Activated CD4-positive, alpha-beta T cell treated with anti-CD3 and anti-CD28 coated beads, Interleukin-2, Interleukin-4, amounts not matched to agents 100 ng/mL and 50 ng/mL, durations not matched to agents 16 hours and 8 hours (primary cell): ENCODE results near the gene CDHR1.
"Not testable (repeated sequence)": the region's sequence is repeated elsewhere in the genome, so short reads cannot be mapped to it uniquely, and the experiment has no call there.

Experiments
- DNase-seq: peaks from one replicate; pipeline ENCODE4 v3.0.0-alpha.2; 2020; ENCODE audit warnings: low spot score

Gene CDHR1

DNA sequence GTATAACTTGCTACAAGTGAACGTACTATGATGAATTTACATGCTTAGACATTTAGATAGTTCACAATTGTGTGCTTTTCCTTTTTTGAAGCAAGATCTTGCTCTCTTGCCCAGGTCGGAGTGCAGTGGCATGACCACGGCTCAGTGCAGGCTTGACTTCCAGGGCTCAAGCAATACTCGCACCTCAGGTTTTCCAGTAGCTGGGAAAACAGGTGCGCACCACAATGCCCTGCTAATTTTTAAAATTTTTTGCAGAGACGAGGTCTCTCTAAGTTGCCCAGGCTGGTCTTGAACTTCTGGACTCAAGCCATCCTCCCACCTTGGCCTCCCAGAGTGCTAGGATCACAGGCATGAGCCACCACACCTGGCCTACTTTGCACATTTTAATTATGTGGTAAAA lies 18.9 kb upstream of the CDHR1 start:
- DNase-seq, result no peak

DNA sequence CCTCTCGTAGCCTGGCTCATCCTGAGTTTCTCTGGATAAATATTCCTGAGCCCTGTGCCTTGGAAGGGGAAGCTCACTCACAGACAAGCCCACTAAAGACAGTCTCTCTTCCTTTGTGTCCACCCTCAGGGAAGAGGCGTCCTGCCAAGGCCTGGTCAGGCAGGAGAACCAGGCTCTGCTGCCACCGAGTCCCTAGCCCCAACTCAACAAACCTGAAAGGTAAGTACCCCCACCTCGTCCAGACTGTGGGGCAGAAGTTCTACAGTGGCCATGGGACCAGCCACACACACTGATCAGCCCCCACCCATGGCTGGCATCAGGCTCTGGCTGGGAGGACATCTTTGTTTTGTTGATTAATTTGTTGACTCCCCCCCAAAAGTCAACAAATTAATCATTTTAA lies 18.0 kb upstream of the CDHR1 start:
- no peak for DNase-seq

DNA sequence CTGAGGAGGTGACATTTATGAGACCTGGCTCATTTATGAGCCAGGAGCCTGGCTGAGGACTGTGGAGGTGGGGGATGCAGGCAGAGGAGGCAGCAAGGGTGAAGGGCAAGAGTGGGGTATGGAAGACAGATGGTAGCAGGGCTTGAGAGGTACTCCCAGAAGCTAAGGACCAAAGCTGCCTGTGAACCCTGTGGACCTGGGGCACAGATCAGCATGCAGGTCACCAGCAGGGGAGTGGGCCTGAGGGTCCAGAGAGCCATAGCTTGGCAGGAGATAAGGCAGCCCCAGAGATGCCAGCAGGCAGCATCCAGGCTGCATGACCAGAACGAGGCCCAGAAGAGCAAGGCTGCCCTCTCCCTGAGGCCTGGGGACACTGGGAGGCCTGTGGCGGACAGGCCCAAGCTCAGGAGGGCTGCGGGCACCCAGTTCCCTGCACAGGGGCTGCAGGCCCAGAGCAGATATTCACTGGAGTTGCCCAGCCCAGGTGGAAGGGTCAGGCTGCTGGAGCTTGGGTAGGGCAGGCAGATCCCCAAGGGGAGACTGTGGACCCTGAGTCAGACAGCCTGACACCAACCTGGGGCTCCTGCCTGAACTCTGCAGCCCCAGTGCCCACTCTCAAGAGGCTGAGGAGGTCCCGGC lies 17.4 kb upstream of the CDHR1 start:
- no peak for DNase-seq

DNA sequence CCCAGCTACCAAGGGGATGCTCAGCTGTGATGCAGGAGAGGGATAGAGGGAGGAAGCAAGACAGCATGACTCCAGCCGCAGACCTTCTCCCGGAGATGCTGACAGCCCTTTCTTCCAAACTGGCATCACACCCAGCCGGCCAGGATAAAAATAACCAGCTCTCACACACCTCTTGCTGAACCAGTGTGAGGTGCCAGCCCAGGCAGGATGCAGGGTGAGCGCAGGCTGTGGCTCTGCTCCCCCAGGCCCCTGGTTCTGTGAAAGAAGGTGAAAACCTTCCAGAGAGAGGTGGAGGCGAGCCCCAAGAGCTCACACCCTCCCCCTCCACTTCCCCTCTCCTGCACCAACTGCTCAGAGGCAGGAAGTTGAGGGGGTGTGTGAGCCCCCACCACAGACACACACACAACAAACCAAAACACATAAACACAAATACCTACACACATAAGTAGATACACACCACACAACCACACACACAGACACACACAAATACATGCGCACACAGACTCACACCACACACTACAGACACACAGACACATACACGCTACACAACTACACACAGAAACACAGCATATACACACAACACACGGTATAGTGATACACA lies 16.7 kb upstream of the CDHR1 start:
- peak; percentile 22 for DNase-seq

DNA sequence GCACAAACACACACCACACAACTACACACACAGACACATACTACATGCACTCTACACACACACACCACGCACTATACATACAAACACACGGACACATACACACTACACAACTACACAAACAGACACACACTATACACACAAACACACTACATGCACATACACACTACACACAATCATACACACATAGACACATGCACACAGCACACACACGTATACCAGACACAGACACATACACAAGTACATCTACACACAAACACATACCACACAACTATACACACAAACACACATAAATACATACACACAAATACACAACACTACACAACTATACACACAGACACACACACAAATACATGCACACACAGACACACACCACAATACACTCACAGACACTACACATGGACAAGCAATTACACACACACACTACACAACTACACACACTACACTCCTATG lies 16.2 kb upstream of the CDHR1 start:
- DNase-seq, result no peak

DNA sequence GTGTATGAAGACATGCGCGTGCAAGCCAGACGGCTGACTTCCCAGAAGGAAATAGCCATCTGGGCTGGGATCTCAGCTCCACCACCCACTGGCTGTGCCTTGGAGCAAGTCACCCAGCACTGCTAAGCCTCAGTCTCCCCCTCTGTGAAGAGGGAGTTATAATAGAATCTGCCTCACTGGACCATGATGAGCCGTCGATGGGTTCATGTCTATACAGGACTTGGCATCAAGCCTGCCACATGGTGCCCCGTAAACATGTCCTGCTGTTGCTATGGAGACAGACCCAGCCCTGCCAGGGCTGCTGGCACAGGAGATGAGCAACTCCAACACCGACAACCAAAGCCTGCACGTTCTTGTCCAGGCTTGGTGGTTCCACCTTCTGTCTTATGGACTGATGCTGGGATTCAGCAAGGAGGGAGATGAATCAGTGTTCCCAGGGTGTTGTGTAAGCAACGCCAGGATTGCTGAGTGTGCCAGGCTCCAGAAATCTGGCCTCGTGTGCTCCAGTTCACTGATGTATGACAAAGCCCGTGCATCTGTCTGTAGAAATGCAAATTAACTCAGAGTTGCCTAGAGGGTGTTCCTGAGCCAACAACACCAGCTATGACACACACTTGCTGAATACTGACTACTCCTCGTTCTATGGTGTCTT lies 15.2 kb upstream of the CDHR1 start:
- no peak for DNase-seq

DNA sequence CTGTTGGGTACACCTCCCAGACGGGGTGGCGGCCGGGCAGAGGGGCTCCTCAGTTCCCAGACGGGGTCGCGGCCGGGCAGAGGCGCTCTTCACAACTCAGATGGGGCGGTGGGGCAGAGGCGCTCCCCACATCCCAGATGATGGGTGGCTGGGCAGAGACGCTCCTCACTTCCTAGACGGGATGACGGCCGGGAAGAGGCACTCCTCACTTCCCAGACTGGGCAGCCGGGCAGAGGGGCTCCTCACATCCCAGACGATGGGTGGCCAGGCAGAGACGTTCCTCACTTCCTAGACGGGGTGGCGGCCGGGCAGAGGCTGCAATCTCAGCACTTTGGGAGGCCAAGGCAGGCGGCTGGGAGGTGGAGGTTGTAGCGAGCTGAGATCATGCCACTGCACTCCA lies 14.0 kb upstream of the CDHR1 start:
- not testable (repeated sequence) for DNase-seq

DNA sequence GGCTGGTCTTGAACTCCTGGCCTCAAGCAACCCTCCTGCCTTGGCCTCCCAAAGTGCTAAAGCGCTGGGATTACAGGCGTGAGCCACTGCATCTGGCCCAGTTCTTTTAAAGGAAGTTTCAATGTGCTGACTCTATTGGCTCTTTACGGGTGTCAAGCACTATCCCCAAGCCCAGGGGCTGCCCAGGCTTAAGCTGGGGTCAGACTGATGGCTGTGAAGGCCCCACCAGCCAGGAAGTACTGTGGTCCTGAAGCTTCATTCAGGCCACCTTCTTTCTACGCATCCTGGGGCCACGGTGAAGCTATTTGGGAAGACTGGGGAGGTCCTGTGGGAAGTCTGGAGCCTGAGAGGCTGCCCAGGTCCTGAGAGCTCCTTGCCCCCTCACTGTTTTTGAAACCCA lies 12.7 kb upstream of the CDHR1 start:
- DNase-seq, result no peak

DNA sequence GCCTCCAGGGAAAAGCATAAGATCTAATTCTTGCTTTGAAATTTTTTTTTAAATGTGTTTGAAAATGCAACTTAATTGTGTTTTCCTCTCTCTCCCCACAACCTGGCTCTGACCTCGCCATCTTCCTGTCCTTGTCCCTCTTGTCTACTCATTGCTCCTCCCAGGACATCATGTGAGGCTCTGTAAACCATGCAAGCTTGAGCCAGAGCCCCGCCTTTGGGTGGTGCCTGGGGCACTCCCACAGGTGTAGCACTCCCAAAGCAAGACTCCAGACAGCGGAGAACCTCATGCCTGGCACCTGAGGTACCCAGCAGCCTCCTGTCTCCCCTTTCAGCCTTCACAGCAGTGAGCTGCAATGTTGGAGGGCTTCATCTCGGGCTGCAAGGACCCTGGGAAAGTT lies 9.8 kb upstream of the CDHR1 start:
- no peak for DNase-seq

DNA sequence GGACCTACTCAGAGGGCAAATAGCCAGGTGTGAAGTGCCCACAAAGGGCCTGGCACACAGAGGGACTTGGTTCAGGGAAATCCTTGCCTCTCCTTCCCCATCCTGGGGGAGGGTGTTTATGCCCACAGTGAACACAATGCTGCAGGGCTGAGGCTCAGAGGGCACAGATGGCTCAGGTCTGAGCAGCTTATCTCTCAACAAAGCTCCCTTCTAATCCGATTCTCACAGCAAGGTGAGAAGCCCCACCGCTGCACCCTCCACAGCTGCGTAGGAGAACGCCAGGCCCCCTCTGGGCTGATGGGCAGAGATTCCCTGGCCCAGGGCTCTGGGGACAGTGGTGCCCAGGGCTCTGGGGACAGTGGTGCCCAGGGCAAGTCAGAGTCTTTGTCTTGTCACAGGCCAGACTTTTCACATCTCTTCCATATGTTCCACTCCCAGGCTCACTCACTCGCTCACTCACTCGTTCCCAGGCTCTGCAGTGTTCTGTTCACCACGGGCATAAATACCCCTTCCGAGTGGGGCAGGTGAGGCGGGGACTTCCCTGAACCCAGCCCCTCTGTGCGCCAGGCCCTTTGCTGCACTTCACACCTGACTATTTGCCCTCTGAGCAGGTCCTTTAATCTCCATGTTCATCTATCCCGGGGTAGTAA lies 8.7 kb upstream of the CDHR1 start:
- DNase-seq, result no peak

DNA sequence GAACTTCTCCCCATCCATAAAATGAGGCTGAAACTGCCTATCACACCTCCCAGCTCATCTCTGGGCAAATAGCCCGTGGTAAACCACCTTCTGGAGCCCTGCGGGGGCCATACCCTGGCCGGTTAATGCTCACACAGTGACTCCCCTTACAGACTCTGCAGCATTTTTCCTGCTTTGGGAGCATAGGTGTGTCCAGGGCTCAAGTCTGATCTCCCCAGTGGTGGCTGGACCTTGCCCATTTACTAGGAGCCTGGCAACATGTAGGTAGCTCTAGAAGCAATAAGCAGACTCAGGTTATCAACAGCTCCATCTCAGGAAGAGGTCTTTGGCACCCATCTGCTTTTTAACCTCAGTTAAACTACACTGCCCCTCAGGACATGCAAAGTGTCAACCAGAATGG lies 5.5 kb upstream of the CDHR1 start:
- DNase-seq, result no peak

DNA sequence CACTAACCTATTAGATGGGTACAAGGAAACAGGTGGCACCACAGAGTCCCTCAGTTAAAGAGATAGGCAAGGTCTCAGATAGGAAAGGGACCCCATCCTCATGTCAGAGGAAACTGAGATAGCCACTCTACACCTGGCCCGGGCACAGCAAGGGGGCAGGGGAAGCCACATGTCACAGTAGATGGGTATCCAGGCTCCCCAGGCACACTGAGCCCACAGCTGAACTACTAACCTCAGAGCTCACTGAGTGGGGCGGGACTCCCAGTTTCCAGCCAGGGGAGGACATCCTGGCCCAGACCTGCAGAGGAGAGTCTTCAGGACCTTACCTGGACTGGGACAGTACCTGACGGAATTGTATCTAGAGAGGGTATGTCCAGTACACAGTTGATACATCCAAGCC lies 3.7 kb upstream of the CDHR1 start:
- DNase-seq, result no peak

DNA sequence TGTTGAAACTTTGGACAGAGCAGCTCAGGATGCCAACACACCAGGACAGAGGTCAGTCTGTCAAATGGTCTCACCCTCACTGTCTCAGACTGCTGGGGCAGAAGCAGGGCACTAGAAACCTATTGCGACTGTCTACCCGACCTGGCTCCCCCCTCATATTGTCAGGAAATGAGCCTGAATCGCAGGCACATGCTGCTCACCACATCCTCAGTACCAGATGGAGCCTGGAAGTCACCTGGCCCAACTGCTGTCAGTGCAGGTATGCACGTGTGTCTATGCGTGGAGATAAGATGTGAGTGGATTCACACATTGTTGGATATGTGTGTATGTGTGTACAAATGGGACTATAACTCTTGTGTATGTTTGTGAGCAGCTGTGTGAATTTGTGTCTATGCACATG lies 3.2 kb upstream of the CDHR1 start:
- no peak for DNase-seq

DNA sequence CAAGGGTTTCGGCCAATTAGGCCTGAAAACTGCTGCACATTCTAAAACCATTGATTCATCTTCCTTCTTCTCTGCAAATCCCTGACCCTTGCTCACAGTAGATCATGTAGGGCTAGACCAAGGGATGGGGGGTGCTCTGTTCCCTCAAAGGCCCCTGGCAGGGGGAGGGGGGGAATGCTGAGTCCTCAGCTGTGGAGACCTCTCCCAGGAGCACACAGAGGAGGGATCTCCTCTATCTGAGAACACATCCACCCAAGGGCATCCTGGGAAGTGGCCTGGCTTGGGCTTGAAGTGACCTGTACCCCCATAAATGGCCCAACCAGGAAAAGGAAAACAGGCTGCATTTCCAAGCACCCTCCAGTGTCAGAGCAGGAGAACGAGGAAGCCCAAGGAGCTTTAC lies 1.0 kb upstream of the CDHR1 start:
- no peak for DNase-seq

DNA sequence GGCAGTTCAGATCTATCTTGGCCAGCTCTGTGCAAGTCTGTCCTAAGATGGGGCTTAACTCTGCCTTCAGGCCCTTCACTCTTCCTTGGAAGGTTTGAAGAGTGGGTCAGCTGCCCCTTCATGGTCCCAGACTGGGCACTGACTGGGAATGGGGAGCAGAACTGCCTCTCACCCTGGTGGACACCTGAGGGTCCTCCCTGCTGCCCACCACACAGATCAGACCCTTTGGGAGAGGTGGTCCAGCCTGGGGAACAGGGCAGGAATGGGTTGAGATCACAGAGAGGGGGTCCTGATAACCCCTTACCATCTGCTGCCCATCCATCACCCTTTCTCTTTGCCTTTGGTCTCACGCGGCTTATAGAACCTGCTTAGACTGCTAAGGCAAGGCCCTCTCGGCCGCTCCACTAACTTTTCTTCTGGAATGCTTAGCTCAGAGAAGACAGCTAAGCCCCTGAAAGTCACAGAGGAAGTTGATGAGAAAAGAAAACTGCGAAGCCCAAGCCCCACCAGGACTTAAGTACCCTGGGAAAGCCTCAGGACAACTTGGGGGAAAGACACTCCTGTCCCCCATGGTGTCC lies 402 bp upstream of the CDHR1 start:
- no peak for DNase-seq

DNA sequence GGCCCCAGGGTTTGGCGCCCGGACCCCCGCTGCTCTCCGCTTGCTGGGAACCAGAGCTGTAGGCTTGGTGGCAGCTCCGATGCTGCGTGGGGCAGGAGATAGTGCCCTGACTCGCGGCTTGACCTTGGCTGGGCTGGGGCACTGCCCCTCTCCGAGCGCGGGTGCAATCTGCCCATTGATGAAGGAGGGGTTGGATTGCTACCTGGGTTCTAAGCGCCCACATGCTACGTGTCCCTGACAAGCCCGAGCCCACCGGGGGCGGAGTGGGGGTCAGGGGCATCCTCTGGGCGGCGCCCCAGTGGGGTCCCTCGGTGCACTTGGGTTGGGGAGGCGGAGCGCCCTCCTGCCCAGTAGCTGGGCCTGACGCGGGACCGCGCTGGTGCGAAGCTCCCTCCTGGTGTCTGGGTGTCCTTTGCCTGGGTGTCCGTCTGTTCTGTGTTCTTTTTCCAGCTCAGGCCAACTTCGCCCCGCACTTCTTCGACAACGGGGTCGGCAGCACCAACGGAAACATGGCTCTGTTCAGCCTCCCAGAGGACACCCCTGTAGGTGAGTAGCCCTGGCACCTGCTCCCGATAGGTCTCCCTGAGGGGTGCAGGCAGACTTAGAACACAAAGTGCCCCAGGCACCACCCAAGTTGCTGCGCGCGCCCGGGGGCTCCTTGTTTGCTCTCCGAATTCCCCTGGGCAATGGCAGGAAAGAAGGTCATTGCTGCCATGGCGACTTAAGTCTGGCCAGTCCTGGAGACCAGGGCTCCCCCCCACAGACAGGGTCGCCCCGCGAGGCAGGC lies 900 bp downstream of the CDHR1 start:
- DNase-seq, result no peak

DNA sequence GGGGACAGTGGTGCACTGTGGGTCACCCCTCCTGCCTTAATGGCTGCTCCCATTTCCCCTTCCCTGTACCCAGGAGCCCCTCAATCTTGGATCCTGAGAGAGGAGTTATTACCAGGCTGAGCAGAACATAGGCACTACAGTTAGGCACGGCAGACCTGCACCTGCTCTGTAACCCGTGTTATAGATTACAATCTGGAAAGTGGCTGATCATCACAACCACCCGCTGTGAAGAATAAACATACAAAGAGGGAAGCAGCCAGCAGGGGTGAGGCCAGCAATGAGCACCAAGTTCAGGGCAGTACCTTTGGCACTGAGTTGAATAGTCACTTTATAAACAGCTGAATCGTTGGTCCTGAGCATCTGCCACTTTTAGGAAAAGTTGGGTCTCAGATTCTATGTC lies 1.7 kb downstream of the CDHR1 start:
- DNase-seq, result no peak

DNA sequence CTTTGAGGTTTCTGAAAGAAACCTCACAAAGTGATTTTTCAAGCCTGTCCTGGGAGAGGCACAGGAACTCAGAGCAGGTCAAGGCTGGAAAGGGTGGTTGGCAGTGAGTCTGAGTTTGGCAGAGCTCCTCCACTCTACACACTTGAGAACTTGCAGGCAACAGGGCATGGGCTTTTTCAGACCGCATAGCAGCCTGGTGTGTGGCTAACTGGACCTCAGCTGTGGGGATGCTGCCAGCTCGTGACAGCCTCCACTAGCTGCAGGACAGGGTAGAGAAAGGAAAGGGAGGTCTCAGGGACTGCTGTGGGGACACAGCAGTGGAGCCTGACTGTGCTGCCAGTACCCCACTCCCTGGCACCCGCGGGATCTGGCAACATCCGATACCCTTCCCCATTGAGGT lies 2.6 kb downstream of the CDHR1 start:
- DNase-seq, result no peak

DNA sequence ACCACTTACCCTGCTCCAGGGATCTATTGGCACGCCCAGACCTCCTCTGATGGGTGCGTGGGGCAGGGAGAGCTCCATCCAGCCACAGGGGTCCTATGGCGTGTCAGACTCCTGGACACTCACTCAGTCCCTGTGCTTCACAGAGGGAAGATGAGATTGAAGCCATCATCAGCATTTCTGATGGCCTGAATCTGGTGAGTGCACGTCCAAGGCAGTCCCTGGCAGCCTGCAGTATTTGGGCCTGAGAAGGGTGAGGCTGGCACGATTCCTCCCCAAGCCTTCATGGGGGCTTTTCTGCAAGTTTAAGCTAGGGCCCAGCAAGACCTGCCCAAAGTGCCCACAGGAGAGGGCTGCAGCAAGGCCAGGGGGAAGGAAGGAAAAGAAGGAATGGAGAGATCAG lies 3.3 kb downstream of the CDHR1 start:
- no peak for DNase-seq

DNA sequence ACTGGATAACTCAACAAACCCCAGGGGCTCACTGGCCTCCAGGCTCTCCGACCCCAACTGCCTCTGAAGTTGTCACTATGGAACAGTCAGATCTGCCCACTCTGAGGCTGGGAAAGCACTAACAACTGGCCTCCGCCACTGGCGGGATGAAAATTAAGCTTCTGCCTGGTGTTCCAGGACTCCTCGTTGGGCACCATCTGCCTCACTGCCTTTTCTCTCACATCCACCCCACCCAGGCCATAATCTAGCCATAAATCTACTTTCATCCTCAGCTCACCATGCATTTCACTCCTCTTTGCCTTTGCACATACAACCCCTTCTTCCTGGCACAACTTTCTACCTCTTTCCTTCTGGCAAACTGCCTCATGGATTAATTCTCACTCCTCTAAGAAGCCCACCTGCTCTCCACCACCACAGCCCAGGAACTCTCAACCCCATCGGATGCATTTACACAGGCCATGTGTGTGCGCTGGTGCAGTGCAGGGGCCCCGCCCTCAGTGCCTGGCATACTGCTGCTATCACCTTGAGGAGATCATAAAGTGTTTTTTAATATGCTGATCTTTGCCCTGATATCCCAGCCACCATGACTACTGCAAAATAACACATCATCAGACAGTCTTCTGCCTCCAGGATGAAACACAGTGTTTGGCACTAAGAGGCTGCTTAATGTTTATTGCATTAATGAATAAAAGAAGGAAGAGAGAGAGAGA lies 4.0 kb downstream of the CDHR1 start:
- DNase-seq, result no peak

DNA sequence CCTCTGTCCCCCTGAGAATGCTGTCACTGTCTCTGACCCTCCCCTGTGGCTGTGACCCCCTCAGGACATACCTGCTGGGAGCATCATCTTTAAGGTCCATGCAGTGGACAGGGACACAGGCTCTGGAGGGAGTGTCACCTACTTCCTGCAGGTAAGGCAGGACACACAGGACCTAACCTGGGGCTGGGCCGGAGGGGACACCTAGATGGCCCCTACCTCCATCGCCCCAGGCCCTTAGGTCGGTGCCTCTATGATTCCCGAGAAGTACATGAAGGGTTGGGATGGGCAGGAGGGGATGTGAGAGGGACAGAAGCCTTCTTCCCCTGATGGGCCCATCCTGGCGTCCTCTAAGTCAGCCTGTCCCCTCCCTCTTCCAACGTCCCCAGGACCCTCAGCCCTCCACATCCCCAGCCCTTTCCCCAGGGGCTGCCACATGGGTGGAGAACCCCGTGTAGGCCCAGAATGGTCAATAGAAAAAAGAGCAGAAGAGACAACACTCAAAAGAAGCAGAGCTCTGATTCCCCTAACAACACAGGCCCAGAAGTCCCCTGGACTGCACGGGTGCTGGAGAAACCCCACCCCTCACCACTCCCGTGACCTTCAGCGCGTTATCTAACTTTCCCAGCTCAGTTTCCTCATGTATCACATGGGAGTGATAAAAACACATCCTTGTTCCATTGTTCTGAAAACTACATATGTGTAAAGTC lies 6.4 kb downstream of the CDHR1 start:
- no peak for DNase-seq
